ENCODE results near the gene PYCR2. TPM values are rescaled to one million over a fixed set of nuclear protein-coding genes. Genes with fewer than 3 reads are reported as not detected.
"Not testable (repeated sequence)": the region's sequence is repeated elsewhere in the genome, so short reads cannot be mapped to it uniquely, and the experiment has no call there.

The PYCR2 gene
- total RNA-seq, result 10 to 100 TPM; 24.1 to 26.2 TPM
- 97.0 TPM for polyA plus RNA-seq (2013, experiment 1 of 2)
- polyA plus RNA-seq (2013, experiment 2 of 2), result 104 TPM
- total RNA-seq, result 18.0 to 85.8 (median 53.3) reads per million in 172 experiments

DNA sequence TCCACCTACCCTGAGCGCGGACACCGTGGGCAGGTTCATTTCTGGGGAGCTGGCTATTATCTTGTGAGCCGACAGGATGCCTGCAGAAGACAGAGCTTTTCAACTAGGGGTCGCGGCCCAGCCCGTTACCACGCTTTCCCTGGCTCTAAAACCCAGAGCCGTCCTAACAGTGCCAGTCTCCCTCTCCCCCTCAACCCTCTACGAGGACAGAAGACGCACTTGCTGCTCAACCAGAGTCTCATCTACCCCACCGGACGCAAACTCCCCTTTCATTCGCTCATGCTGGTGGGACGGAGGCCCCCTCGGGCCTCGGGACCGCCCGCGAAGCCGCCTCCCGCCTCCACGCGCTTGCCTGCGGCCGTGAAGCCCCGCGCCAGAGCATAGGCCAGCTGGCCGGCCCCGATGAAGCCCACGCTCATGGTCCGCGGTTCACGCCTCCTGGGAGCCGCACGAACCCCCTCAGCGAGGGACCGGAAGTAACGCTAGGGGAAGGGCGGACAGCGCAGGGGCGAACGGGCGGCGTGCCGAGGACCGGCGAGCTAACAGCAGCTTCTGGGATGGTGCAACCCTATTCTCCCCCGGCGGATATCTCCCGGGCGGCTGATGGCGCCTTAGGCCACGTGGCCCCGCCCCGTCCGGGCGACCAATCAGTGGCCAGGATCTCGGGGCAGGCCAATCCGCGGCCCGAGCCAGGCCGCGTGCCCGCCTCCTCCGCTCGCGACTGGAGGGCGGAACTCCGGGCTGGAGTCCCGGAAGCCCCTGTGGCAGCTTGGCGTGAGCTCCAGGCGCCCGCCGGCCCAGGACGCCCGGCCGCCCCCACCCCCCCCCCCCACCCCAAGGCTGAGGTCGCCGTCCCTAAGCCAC lies at the start of gene PYCR2:
TSS of gene PYCR2 (minus strand) at position 559 of the 864 bp plus-strand sequence. CDS start at position 419, 140 bp downstream.
- Histone ChIP-seq H3K4me3 (ENCODE audit: low read length) (peak within 1 kb of the TSS; percentile 95), H3K27ac (ENCODE audit: low read depth in 1 of 2, low read length in 2 of 2) (peak within 1 kb of the TSS; percentile 79 to 89), H3K27me3 (ENCODE audit: control insufficient read depth in 1 of 2, insufficient read depth in 2 of 2, low read length in 2 of 2) (no peaks in the 10 kb centered on the region), H3K9me3 (ENCODE audit: control insufficient read depth in 1 of 2, insufficient read depth in 1 of 2, low read length in 2 of 2) (no peaks in the 10 kb centered on the region), H3K36me3 (ENCODE audit: insufficient read depth, low read length) (peaks cover 34% of the 10 kb centered on the region), H3K4me1 (ENCODE audit: insufficient read depth, low read length) (peaks cover 74% of the 10 kb centered on the region)
- H3K9me3 Mint-ChIP-seq, result no peaks in the 10 kb centered on the region
- peaks cover 43% of the 10 kb centered on the region for H3K36me3 Mint-ChIP-seq (ENCODE audit: low read depth)
- H3K27me3 Mint-ChIP-seq, result no peaks in the 10 kb centered on the region
- H3K4me1 Mint-ChIP-seq (ENCODE audit: low read depth), result peaks cover 54% of the 10 kb centered on the region
- POLR2A ChIA-PET, result interaction anchor here (0.6 to 3.8 kb wide), 28 partner anchors 9 to 496 kb away, joined by 3 to 84 read pairs (median 4); partner anchors contain the start of genes H3-3A, LBR, SDE2 and SRP9
- intact Hi-C loops (cut with DNase I, micrococcal nuclease), result loop anchor here (1.0 to 5.0 kb wide), 8 partner anchors 25 to 497 kb away; partner anchors contain the start of genes SDE2 (in 2 of the 2), H3-3A (in 1 of the 2), LBR (in 1 of the 2) and SRP9 (in 1 of the 2)
- CTCF ChIA-PET, result interaction anchor here (1.0 to 1.8 kb wide), 7 partner anchors 13 to 484 kb away, joined by 3 to 9 read pairs (median 4); partner anchors contain the start of genes PARP1, SRP9 and TMEM63A
- H3K27ac Mint-ChIP-seq, result peak within 1 kb of the TSS; percentile 98
- H3K4me3 Mint-ChIP-seq, result peak within 1 kb of the TSS; percentile 95
- DNase-seq (peak; percentile 87 to 98 (median 93)), ATAC-seq (ENCODE audit: poor library complexity) (peak; percentile 98)
- TF ChIP-seq, protein P1, sequence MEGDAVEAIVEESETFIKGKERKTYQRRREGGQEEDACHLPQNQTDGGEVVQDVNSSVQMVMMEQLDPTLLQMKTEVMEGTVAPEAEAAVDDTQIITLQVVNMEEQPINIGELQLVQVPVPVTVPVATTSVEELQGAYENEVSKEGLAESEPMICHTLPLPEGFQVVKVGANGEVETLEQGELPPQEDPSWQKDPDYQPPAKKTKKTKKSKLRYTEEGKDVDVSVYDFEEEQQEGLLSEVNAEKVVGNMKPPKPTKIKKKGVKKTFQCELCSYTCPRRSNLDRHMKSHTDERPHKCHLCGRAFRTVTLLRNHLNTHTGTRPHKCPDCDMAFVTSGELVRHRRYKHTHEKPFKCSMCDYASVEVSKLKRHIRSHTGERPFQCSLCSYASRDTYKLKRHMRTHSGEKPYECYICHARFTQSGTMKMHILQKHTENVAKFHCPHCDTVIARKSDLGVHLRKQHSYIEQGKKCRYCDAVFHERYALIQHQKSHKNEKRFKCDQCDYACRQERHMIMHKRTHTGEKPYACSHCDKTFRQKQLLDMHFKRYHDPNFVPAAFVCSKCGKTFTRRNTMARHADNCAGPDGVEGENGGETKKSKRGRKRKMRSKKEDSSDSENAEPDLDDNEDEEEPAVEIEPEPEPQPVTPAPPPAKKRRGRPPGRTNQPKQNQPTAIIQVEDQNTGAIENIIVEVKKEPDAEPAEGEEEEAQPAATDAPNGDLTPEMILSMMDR (IDR thresholded peaks at IDR 0.05), result no peak

DNA sequence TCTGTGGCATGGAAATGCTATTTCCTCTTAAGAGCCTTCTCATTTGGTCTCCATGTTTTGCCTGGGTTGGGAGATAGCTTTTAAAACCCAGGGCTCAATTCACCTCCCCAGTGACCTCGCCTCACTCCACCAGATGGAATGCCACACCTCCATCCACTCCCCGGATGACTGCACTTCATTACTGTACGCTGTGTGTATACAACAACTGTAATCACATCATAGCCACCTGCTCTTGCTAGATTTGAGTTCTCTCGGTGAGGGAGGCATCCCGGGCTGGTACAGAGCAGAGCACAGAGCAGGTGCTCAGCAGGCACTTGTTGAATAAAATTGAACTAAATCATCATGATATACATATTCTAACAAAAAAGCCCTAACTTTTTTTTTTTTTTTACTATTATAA lies 49.1 kb upstream of the PYCR2 start:
- Mint-ChIP-seq H3K4me1 (ENCODE audit: low read depth) (peaks cover 6% of the 10 kb centered on the region), H3K36me3 (ENCODE audit: low read depth) (peaks cover 15% of the 10 kb centered on the region), H3K27me3 (no peaks in the 10 kb centered on the region), H3K4me3 (no peak overlapping the region), H3K27ac (no peak overlapping the region), H3K9me3 (no peaks in the 10 kb centered on the region)
- ATAC-seq (ENCODE audit: poor library complexity) (no peak), DNase-seq (no peak)
- peaks cover 5% of the 10 kb centered on the region for H3K4me1 ChIP-seq (ENCODE audit: insufficient read depth, low read length)
- H3K4me3 ChIP-seq (ENCODE audit: low read length), result no peak overlapping the region
- CTCF ChIA-PET, result no interaction called here
- TF ChIP-seq, protein P1 (IDR thresholded peaks at IDR 0.05), result no peak
- H3K36me3 ChIP-seq (ENCODE audit: insufficient read depth, low read length), result peaks cover 7% of the 10 kb centered on the region
- no peak overlapping the region for H3K27ac ChIP-seq (ENCODE audit: low read depth in 1 of 2, low read length in 2 of 2)
- intact Hi-C loops (cut with DNase I, micrococcal nuclease), result loop anchor here (1.0 to 10.0 kb wide), 3 partner anchors 58 to 1458 kb away; no protein-coding TSS in a partner anchor
- no peaks in the 10 kb centered on the region for H3K9me3 ChIP-seq (ENCODE audit: control insufficient read depth in 1 of 2, insufficient read depth in 1 of 2, low read length in 2 of 2)
- POLR2A ChIA-PET, result interaction anchor here (1.4 kb wide), 1 partner anchor 91 kb away, joined by 3 read pairs; the partner anchor contains the start of gene TMEM63A
- H3K27me3 ChIP-seq (ENCODE audit: control insufficient read depth in 1 of 2, insufficient read depth in 2 of 2, low read length in 2 of 2), result no peaks in the 10 kb centered on the region

DNA sequence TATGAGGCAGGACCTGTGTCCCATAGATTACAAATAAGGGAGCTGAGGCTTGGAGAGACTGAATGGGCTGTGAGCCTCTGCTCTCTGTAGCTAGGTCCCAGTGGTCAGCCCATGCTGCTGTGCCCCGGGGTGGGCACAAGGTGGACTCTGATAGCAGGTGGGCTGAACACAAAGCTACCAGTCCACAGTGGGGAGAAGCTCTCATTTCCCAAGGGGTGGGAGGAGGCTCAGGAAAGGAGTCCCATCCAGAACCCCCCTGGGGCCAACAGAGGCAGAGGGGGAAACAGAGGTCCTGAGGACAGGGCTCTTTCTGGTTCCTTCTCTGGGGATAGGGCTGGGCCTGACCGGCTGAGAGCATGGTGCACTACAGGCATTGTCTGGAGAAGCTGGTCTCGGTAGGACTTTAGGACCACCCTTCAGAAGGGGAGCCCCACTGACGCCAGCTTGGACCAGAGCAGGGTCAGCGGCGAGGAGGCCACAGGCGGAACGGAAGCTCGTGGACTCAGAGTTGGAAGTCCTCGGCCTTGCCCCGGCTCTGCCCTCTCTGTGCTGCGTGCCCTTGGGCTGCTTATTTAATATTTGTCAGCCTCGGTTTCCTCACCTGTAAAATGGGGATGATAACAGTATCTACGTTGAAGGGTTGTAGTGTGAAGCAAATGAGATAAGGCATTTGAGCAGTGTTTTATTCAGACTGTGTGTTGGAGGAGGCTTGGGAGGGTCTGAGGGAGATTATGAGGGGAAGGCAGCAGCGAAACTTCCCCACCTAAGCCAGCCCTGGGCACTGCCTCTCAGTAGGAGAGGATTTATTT lies 48.5 kb upstream of the PYCR2 start:
- Histone ChIP-seq H3K27ac (ENCODE audit: low read depth in 1 of 2, low read length in 2 of 2) (no peak overlapping the region), H3K9me3 (ENCODE audit: control insufficient read depth in 1 of 2, insufficient read depth in 1 of 2, low read length in 2 of 2) (no peaks in the 10 kb centered on the region), H3K27me3 (ENCODE audit: control insufficient read depth in 1 of 2, insufficient read depth in 2 of 2, low read length in 2 of 2) (no peaks in the 10 kb centered on the region), H3K4me1 (ENCODE audit: insufficient read depth, low read length) (peaks cover 5% of the 10 kb centered on the region), H3K4me3 (ENCODE audit: low read length) (no peak overlapping the region), H3K36me3 (ENCODE audit: insufficient read depth, low read length) (peaks cover 1% of the 10 kb centered on the region)
- H3K9me3 Mint-ChIP-seq, result no peaks in the 10 kb centered on the region
- POLR2A ChIA-PET, result interaction anchor here (1.4 kb wide), 1 partner anchor 90 kb away, joined by 3 read pairs; the partner anchor contains the start of gene TMEM63A
- H3K36me3 Mint-ChIP-seq (ENCODE audit: low read depth), result peaks cover 8% of the 10 kb centered on the region
- CTCF ChIA-PET, result interaction anchor here (1.1 kb wide), 1 partner anchor 498 kb away, joined by 3 read pairs; no protein-coding TSS in a partner anchor
- ATAC-seq (ENCODE audit: poor library complexity) (no peak), DNase-seq (no peak)
- TF ChIP-seq, protein P1 (IDR thresholded peaks at IDR 0.05), result no peak
- H3K4me3 Mint-ChIP-seq, result no peak overlapping the region
- intact Hi-C loops (cut with DNase I, micrococcal nuclease), result loop anchor here (1.0 to 10.0 kb wide), 3 partner anchors 58 to 1458 kb away; no protein-coding TSS in a partner anchor
- no peak overlapping the region for H3K27ac Mint-ChIP-seq
- peaks cover 6% of the 10 kb centered on the region for H3K4me1 Mint-ChIP-seq (ENCODE audit: low read depth)
- no peaks in the 10 kb centered on the region for H3K27me3 Mint-ChIP-seq

DNA sequence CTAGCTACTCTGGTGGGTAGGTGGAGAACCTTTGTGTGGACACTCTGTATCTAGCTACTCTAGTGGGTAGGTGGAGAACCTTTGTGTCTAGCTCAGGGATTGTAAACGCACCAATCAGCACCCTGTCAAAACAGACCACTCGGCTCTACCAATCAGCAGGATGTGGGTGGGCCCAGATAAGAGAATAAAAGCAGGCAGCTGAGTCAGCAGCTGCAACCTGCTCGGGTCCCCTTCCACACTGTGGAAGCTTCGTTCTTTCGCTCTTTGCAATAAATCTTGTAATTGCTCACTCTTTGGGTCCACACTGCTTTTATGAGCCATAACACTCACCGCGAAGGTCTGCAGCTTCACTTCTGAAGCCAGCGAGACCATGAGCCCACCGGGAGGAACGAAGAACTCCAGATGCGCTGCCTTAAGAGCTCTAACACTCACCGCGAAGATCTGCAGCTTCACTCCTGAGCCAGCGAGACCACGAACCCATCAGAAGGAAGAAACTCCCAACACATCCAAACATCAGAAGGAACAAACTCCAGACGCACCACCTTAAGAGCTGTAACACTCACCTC lies 46.6 kb upstream of the PYCR2 start:
- H3K27me3 Mint-ChIP-seq; ATAC-seq (ENCODE audit: poor library complexity); H3K27ac Mint-ChIP-seq; POLR2A ChIA-PET; H3K4me3 ChIP-seq (ENCODE audit: low read length); H3K9me3 Mint-ChIP-seq; CTCF ChIA-PET; DNase-seq; H3K36me3 Mint-ChIP-seq (ENCODE audit: low read depth); H3K4me3 Mint-ChIP-seq; H3K9me3 ChIP-seq (ENCODE audit: control insufficient read depth in 1 of 2, insufficient read depth in 1 of 2, low read length in 2 of 2); H3K4me1 Mint-ChIP-seq (ENCODE audit: low read depth); H3K36me3 ChIP-seq (ENCODE audit: insufficient read depth, low read length); H3K27me3 ChIP-seq (ENCODE audit: control insufficient read depth in 1 of 2, insufficient read depth in 2 of 2, low read length in 2 of 2); H3K4me1 ChIP-seq (ENCODE audit: insufficient read depth, low read length); H3K27ac ChIP-seq (ENCODE audit: low read depth in 1 of 2, low read length in 2 of 2): not testable (repeated sequence)
- intact Hi-C loops (cut with DNase I, micrococcal nuclease), result loop anchor here (10.0 kb wide), 2 partner anchors 56 to 1456 kb away; no protein-coding TSS in a partner anchor
